Stomach smooth muscle (tissue), 2 donors: ENCODE data around the gene LRRC66.

ENCODE experiments used
- H3K27ac ChIP-seq: one replicate; pipeline ENCODE4 v1.7.0; 2013; ENCODE audit warnings: mild to moderate bottlenecking, low read length, inconsistent platforms
- H3K27me3 ChIP-seq, 2 donors: one replicate each; pipeline ENCODE4 v1.7.0; 2013; ENCODE audit warnings: low read length in 2 of 2; ENCODE audit not compliant: insufficient read depth in 2 of 2, control insufficient read depth in 1 of 2
- H3K36me3 ChIP-seq, 2 donors: one replicate each; pipeline ENCODE4 v1.7.0; 2013; ENCODE audit warnings: low read length in 2 of 2; ENCODE audit not compliant: control insufficient read depth in 2 of 2, insufficient read depth in 2 of 2
- H3K4me1 ChIP-seq: one replicate; pipeline ENCODE4 v1.7.0; 2013; ENCODE audit warnings: low read length; ENCODE audit not compliant: control insufficient read depth, insufficient read depth
- H3K4me3 ChIP-seq, 2 donors: one replicate each; pipeline ENCODE4 v1.7.0; 2013; ENCODE audit warnings: low read length in 2 of 2
- H3K9ac ChIP-seq, 2 donors: one replicate each; pipeline ENCODE4 v1.7.0; 2013; ENCODE audit warnings: low read length in 2 of 2, mild to moderate bottlenecking in 1 of 2
- H3K9me3 ChIP-seq, 2 donors: one replicate each; pipeline ENCODE4 v1.7.0; 2013; ENCODE audit warnings: low read length in 2 of 2; ENCODE audit not compliant: control insufficient read depth in 2 of 2
- donor health status: healthy.
- donor health status: Pancreatic carcinoma.

LRRC66 gene, protein sequence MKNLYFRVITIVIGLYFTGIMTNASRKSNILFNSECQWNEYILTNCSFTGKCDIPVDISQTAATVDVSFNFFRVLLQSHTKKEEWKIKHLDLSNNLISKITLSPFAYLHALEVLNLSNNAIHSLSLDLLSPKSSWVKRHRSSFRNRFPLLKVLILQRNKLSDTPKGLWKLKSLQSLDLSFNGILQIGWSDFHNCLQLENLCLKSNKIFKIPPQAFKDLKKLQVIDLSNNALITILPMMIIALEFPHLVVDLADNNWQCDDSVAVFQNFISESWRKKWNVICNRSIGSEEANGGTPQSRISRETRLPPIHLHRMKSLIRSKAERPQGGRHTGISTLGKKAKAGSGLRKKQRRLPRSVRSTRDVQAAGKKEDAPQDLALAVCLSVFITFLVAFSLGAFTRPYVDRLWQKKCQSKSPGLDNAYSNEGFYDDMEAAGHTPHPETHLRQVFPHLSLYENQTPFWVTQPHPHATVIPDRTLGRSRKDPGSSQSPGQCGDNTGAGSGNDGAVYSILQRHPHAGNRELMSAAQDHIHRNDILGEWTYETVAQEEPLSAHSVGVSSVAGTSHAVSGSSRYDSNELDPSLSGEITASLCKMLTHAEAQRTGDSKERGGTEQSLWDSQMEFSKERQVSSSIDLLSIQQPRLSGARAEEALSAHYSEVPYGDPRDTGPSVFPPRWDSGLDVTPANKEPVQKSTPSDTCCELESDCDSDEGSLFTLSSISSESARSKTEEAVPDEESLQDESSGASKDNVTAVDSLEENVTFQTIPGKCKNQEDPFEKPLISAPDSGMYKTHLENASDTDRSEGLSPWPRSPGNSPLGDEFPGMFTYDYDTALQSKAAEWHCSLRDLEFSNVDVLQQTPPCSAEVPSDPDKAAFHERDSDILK

DNA sequence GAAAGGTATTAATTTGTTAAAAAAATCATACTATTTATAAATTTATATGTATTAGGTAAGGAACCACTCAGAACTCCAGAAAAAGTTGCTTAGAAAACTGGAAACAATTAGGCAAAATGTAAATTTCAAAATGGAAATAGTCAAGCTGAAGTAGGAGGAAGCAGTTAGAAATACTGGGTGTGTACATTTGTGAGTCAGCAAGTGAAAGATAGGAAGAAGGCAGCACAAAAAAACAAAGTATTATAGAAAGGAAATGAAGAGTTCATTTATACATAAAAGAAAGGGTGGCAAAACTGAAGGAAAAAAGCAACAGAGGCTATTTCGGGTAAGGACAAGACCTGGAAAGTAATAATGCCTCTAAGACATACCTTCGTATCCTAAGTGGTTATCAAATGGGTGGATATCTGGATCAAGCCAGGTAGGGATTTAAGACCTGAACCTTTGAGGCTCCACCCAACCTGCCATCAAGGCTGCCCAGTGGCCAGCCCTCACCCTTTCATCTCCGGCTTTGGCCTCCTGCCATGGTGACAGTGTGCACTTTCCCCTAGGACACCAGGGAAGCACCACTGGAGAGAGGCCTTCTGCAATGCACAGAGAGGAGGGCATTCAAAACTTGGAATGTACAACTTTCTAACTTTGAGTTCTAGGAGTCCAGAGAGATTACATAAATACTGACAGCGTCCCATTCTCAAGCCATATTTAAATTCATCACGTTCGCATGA lies at the start of gene LRRC66:
Gene LRRC66, minus strand, starts transcription at position 428 of the 722 bp plus-strand sequence. CDS start 2,750 bp downstream, outside the sequence.
- Histone ChIP-seq H3K9me3 (no peaks in the 10 kb centered on the region), H3K9ac (no peak within 1 kb of the TSS), H3K27ac (no peak within 1 kb of the TSS)

DNA sequence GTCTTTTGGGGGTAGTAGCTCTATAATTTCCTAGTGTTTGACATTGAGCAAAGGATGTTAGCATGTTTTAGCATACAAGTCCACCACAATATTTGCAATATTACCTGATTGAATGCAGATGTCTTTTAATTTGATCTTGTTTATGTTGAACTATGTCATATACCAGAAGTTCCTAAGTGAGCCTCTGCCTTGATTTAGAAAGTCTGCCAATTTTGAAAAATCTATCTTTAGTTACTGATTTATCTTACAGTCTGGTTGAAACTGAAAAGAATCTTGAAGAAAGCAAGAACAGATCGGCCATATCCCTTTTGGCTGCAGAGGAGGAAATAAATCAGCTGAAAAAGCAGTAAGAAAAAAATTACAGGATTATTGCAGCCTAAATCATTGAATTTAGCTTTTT lies 49.4 kb upstream of the LRRC66 start:
- Histone ChIP-seq H3K9me3 (peaks cover 0 to 4% of the 10 kb centered on the region in 2 donors), H3K36me3 (no peaks in the 10 kb centered on the region), H3K27me3 (peaks cover 0 to 4% of the 10 kb centered on the region in 2 donors), H3K27ac (no peak overlapping the region), H3K9ac (no peak overlapping the region), H3K4me1 (no peaks in the 10 kb centered on the region), H3K4me3 (no peak overlapping the region)

More for the DNA sequence above, at the start of gene LRRC66:
- Histone ChIP-seq H3K4me3 (no peak within 1 kb of the TSS), H3K36me3 (peaks cover 13 to 17% of the 10 kb centered on the region in 2 donors), H3K27me3 (no peaks in the 10 kb centered on the region), H3K4me1 (no peaks in the 10 kb centered on the region)

DNA sequence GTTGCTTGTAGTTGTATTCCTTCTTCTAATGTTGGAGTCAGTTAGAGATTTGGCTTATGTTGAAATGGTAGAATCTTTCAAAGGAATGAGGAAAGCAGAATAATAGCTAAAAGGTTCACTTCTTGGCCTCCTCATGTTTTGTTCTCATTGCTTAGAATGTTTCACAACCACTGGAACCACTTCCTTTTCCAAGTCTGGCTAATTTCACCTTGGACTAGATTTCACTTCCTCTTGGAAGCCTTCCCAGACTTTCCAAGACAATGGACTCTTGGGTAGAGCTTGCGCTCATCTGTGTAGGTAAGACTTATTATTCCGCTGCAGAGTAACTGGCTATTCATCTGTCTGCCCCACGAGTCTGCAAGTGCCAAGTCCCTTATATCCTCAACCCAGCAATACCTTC lies 39.2 kb upstream of the LRRC66 start:
- no peak overlapping the region for H3K27ac ChIP-seq
- H3K27me3 ChIP-seq = no peaks in the 10 kb centered on the region
- H3K9me3 ChIP-seq = no peaks in the 10 kb centered on the region
- H3K4me3 ChIP-seq = no peak overlapping the region
- H3K36me3 ChIP-seq = no peaks in the 10 kb centered on the region
- no peaks in the 10 kb centered on the region for H3K4me1 ChIP-seq
- H3K9ac ChIP-seq = no peak overlapping the region

DNA sequence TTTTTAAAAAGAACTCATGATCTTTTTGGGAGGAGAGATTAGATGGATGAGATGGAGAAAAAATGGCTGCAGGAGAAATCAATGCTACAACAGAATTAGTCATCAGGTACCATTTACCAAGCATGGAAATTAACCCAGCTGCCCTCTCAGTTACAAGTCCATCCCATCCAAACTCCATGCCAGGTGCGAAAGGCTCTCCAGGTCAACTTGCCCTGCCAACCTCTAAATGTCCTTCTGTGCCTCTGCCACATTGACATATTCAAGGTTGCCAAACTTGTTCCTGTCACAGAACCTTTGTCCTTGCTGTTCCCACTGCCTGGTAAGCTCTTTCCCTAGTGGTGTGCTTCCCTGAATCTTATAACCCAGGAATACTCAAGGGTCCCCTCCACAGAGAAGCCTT lies 38.1 kb upstream of the LRRC66 start:
- H3K9ac ChIP-seq = no peak overlapping the region
- no peaks in the 10 kb centered on the region for H3K4me1 ChIP-seq
- no peaks in the 10 kb centered on the region for H3K36me3 ChIP-seq
- peaks cover 0 to 2% of the 10 kb centered on the region in 2 donors for H3K27me3 ChIP-seq
- no peak overlapping the region for H3K27ac ChIP-seq
- H3K9me3 ChIP-seq = no peaks in the 10 kb centered on the region
- no peak overlapping the region for H3K4me3 ChIP-seq

DNA sequence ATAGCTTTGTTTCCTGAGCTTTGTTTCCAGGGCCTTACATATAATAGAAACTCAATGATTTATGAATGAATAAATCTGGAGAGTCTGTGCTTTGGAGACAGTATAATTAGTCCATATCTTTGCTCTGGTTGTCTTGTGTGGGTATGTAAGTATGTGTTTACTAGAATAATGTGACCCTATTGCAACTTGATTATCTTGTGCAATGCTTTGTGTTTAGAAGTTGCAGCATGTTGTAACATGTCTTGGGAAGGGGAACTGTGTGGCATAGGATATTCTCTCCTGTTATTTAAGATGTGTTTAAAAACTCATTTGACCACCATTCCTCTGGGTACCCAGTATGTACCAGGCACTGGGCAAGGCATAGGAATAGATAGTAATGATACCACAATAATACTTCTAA lies 37.0 kb upstream of the LRRC66 start:
- Histone ChIP-seq H3K27ac (no peak overlapping the region), H3K4me3 (no peak overlapping the region), H3K9ac (no peak overlapping the region), H3K4me1 (peaks cover 5% of the 10 kb centered on the region), H3K9me3 (no peaks in the 10 kb centered on the region), H3K36me3 (no peaks in the 10 kb centered on the region), H3K27me3 (peaks cover 0 to 4% of the 10 kb centered on the region in 2 donors)

DNA sequence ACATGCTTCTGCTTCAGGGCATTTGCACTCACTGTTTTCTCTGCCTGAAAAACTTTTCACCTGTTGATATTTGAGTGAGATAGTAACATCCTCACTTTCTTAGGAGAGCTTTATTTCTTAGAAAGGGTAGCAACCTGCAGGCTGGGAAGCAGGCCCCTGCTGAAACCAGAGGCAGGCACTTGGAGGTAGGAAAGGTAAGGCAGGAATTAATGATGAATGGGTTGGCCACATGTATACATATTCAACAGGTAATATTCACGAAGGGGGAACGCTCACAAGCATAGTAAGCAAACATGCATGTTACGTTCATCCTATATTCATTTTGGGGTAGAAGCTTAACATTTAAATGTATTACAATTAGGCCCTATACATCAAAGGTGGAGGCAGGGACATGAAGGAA lies 34.1 kb upstream of the LRRC66 start:
- H3K9me3 ChIP-seq = no peaks in the 10 kb centered on the region
- H3K36me3 ChIP-seq = no peaks in the 10 kb centered on the region
- H3K27ac ChIP-seq = no peak overlapping the region
- H3K27me3 ChIP-seq = peaks cover 0 to 10% of the 10 kb centered on the region in 2 donors
- no peak overlapping the region for H3K4me3 ChIP-seq
- H3K4me1 ChIP-seq = peaks cover 9% of the 10 kb centered on the region
- H3K9ac ChIP-seq = no peak overlapping the region

DNA sequence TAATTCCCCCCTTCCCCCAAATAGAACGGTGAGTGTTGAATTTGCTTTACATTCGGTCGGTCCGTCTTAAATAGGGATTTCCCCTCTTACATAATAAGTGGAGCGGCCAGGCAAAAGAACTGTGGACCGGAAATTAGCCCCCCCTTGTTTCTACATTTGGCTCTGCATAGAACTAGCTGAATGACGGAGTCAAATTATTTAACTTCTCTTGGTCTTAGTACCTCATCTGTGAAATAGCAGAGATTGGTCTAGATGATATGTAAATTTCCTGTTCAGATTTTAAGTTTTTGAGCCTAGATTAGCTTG lies 32.3 kb upstream of the LRRC66 start:
- H3K4me3 ChIP-seq = peak overlapping the region; percentile 75 to 77
- H3K36me3 ChIP-seq = no peaks in the 10 kb centered on the region
- H3K27me3 ChIP-seq = peaks cover 0 to 12% of the 10 kb centered on the region in 2 donors
- H3K9me3 ChIP-seq = no peaks in the 10 kb centered on the region
- peak overlapping the region in 1 of 2 donors; percentile 18 for H3K9ac ChIP-seq
- peak overlapping the region; percentile 41 for H3K27ac ChIP-seq
- H3K4me1 ChIP-seq = peaks cover 9% of the 10 kb centered on the region

DNA sequence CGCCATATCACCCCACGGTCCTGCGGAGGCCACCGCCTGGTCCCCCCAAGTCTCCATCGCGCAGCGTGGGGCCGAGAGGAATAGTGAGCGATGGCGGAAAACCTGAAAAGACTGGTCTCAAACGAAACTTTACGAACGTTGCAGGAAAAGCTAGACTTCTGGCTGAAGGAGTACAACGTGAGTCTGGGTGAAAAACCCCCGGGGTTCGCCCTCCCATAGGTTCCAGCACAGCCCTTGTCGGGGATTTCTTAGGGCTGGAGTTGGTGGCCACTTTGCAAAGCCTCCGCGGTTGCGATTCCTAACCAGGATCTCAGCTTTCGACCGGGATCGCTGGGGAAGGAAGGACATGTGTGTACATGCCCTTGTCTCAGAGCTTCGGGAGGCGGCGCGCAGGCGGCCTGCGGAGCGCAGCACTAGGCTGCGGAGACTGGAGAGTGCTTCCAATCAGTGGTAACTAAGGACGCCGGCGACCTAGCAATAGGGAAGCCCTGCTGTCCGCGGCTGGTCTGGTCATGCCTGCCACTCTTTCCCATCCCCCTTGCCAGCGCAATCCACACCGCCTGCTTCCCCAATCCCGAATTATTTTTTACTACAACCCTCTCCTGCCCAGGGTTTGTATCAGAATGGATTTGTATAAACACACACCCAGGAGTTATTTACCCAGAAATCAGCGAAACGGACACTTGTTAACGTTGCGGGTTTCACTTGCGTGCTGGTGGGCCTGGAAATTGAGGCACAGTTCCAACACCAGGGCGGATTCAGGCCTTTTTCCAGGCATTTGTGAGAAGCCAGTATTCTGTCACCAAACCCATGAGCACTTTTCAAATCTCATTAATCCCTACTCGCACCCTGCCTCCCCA lies 31.7 kb upstream of the LRRC66 start:
- Histone ChIP-seq H3K27me3 (peaks cover 0 to 12% of the 10 kb centered on the region in 2 donors), H3K9ac (peak overlapping the region in 1 of 2 donors; percentile 33), H3K4me1 (peaks cover 9% of the 10 kb centered on the region), H3K27ac (peak overlapping the region; percentile 41), H3K4me3 (peak overlapping the region; percentile 75 to 77), H3K36me3 (no peaks in the 10 kb centered on the region), H3K9me3 (no peaks in the 10 kb centered on the region)

DNA sequence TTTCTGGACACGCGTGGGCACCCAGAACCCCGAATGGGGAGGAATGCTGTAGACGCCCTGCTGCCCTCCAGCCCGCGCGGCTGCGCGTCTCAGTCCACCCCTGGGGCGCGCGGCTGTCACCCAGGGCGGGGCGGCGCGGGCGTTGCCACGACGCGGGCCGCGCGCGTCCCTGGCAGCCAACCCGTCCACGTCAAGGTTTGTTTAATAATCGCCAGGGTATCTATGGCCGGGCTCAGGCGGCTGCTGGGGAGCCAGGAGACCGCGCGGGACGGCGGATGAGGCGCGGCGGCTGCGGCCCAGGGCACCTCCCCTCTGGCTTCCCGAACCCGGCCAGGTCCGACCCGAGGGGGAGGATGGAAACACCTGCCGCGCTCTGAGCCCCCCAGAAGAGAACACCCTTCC lies 31.1 kb upstream of the LRRC66 start, which contains the start of gene SPATA18:
Gene SPATA18, plus strand, starts transcription at position 92 of the 402 bp plus-strand sequence. CDS start 401 bp downstream, outside the sequence.
- H3K27ac ChIP-seq = peak within 1 kb of the TSS; percentile 41
- H3K9ac ChIP-seq = peak within 1 kb of the TSS in 1 of 2 donors; percentile 33
- H3K4me3 ChIP-seq = peak within 1 kb of the TSS; percentile 75 to 77
- H3K36me3 ChIP-seq = no peaks in the 10 kb centered on the region
- H3K9me3 ChIP-seq = no peaks in the 10 kb centered on the region
- H3K27me3 ChIP-seq = peaks cover 0 to 12% of the 10 kb centered on the region in 2 donors
- H3K4me1 ChIP-seq = peaks cover 9% of the 10 kb centered on the region
